GM11168 (cell line): ENCODE measurements around the gene GABARAP.

ENCODE experiments used
- in situ Hi-C: fragments of 300-500 bp; cut with MboI; formaldehyde crosslinking; loops from one replicate; pipeline ENCODE4 v1.12.0; 2022; ENCODE audit warnings: low sequenced_read_pairs; ENCODE audit not compliant: unreplicated experiment

The GABARAP gene

GRCh38 chr17:7241090-7241733, 1.0 kb downstream of the GABARAP start:
- in situ Hi-C loops = no loop called here

- in situ Hi-C loops = no loop called here
Observed at GRCh38 chr17:7240375-7240774, 1.9 kb downstream of the GABARAP start.

- in situ Hi-C loops = no loop called here
Observed at GRCh38 chr17:7239091-7240027, 2.9 kb downstream of the GABARAP start, which contains the start of gene PHF23. Gene PHF23 (minus strand): TSS chr17:7239457. CDS start chr17:7239279, 178 bp downstream.

GRCh38 chr17:7238420-7239090, 3.7 kb downstream of the GABARAP start:
- in situ Hi-C loops = no loop called here

- in situ Hi-C loops = no loop called here
Observed at GRCh38 chr17:7237761-7238419, 4.4 kb downstream of the GABARAP start.

GRCh38 chr17:7237266-7237760, 4.9 kb downstream of the GABARAP start:
- in situ Hi-C loops = no loop called here

GRCh38 chr17:7236808-7237207, 5.4 kb downstream of the GABARAP start:
- in situ Hi-C loops = no loop called here

GRCh38 chr17:7235693-7236665, 6.3 kb downstream of the GABARAP start:
- in situ Hi-C loops = no loop called here

GRCh38 chr17:7234083-7234951, 7.9 kb downstream of the GABARAP start, which contains the start of gene DVL2:
Gene DVL2 (minus strand): TSS chr17:7234517. CDS start chr17:7234262, 255 bp downstream.
- in situ Hi-C loops = no loop called here

GRCh38 chr17:7233701-7234082, 8.6 kb downstream of the GABARAP start:
- in situ Hi-C loops = no loop called here

GRCh38 chr17:7232114-7232513, 10.1 kb downstream of the GABARAP start:
- in situ Hi-C loops = no loop called here

- in situ Hi-C loops = no loop called here
Observed at GRCh38 chr17:7229504-7229903, 12.7 kb downstream of the GABARAP start.

- in situ Hi-C loops = no loop called here
Observed at GRCh38 chr17:7228920-7229319, 13.3 kb downstream of the GABARAP start.

- in situ Hi-C loops = no loop called here
Observed at GRCh38 chr17:7226721-7227710, 15.2 kb downstream of the GABARAP start.

- in situ Hi-C loops = no loop called here
Observed at GRCh38 chr17:7225711-7226331, 16.4 kb downstream of the GABARAP start.

GRCh38 chr17:7224661-7225111, 17.6 kb downstream of the GABARAP start:
- in situ Hi-C loops = no loop called here
